Fibroblast of lung (primary cell): ENCODE measurements around the gene FHIP2A.

Experiments used
- CTCF ChIP-seq, 2 donors: IDR thresholded peaks in 1 of 2; conservative IDR thresholded peaks in 1 of 2; 1 replicate in 1 of 2; 2 replicates in 1 of 2; pipeline ENCODE4 v1.5.1; 2011 to 2012; ENCODE audit warnings: low read length in 2 of 2, control low read depth in 1 of 2, inconsistent platforms in 1 of 2, low read depth in 1 of 2, mild to moderate bottlenecking in 1 of 2
- EZH2 ChIP-seq: IDR thresholded peaks from 2 replicates; pipeline ENCODE4 v1.5.1; 2012; ENCODE audit warnings: low read length, control low read depth, mild to moderate bottlenecking; ENCODE audit errors: missing control alignments

DNA sequence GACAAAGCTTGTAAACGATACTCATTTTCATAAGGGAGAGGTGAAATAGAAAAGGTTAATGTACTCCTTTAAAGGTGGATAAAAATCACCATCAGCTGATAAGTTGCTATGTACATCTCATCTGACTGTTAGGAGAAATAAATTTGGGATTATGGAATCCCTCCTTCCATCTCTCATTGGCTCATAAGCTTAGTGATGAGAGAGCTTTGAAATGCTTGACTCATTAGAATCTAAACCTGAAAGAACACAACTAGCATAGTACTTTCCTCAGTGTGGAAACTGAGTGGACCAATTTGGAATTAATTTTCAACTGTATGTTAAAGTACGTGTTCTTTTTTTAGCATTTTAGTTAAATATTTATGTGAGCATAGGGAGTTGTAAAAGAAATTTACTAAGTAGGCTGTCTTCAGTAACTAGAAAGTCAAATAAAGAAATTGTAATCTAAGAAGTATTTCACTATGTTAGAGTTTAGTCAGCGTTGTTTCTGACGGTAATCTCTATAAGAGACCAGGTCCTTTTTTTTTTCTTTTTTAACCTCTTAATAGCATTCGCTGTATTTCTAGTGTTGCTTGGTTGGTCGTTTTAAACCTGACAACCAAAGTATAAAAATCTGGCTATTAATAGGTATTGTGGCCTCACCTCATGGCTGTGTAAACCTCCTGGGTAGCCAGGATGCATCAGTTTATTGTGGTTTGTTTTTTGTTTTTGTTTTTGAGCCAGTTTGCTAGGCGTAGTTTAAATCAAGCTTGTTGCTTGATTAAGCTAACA is 34.4 kb downstream of the FHIP2A start:
- TF ChIP-seq CTCF (conservative IDR thresholded peaks at IDR 0.05 in 1 of 2, IDR thresholded peaks at IDR 0.05 in 1 of 2; ENCODE audit: low read depth in 1 of 2, low read length in 2 of 2) = no peak
- no peak for TF ChIP-seq EZH2
